A673 (cell line): ENCODE results near the gene USP12. TPM values are rescaled to one million over a fixed set of nuclear protein-coding genes. Genes with fewer than 3 reads are reported as not detected.

ENCODE experiments used
- BruUV-seq: library from RNA; stranded (reverse); fragments of 400-500 nt; replicated peaks from 2 replicates; lab custom pipeline; 2021; lab: Mats Ljungman, UMichigan
- CTCF ChIA-PET: fragments of 300-600 bp; sonication (Branson Sonifier 250); formaldehyde crosslinking; loops from one replicate; lab custom pipeline; 2022; ENCODE audit warnings: antibody characterized with exemption; lab: Charles Lee
- POLR2A ChIA-PET: fragments of 300-600 bp; sonication (Branson Sonifier 250); formaldehyde crosslinking; loops from one replicate; lab custom pipeline; 2022; ENCODE audit warnings: antibody characterized with exemption; ENCODE audit not compliant: low non-redundant PET; lab: Charles Lee
- DNase-seq: peaks from one replicate; pipeline ENCODE4 v3.0.0-alpha.2; 2015; ENCODE audit warnings: low spot score
- H3K27ac ChIP-seq: fragments of 200-600 bp; sonication (generic); 2 replicates; pipeline ENCODE4 v1.5.1; 2016; ENCODE audit warnings: mixed run types, low read depth, mild to moderate bottlenecking, mixed read lengths, antibody characterized with exemption, low read length; ENCODE audit not compliant: poor library complexity, severe bottlenecking
- H3K27me3 ChIP-seq: fragments of 200-600 bp; sonication (generic); replicated peaks from 2 replicates; pipeline ENCODE4 v1.6.1; 2017; ENCODE audit warnings: mixed run types, low read depth, mild to moderate bottlenecking, mixed read lengths, antibody characterized with exemption, low read length; ENCODE audit not compliant: insufficient read depth, poor library complexity
- H3K36me3 ChIP-seq: fragments of 200-600 bp; sonication (generic); 2 replicates; pipeline ENCODE4 v1.6.1; 2016; ENCODE audit warnings: mixed run types, mild to moderate bottlenecking, mixed read lengths, antibody characterized with exemption, low read length; ENCODE audit not compliant: insufficient read depth, poor library complexity, severe bottlenecking
- H3K4me1 ChIP-seq: fragments of 200-600 bp; sonication (generic); 2 replicates; pipeline ENCODE4 v1.6.1; 2017; ENCODE audit warnings: mixed run types, mild to moderate bottlenecking, mixed read lengths, antibody characterized with exemption, low read length; ENCODE audit not compliant: insufficient read depth, poor library complexity, severe bottlenecking
- H3K4me3 ChIP-seq: fragments of 200-600 bp; sonication (generic); 2 replicates; pipeline ENCODE4 v1.5.1; 2016; ENCODE audit warnings: low read depth, mixed run types, mild to moderate bottlenecking, mixed read lengths, low read length; ENCODE audit not compliant: poor library complexity, severe bottlenecking
- H3K9me3 ChIP-seq: fragments of 200-600 bp; sonication (generic); 2 replicates; pipeline ENCODE4 v1.6.1; 2016; ENCODE audit warnings: mixed run types, low read depth, mild to moderate bottlenecking, mixed read lengths, antibody characterized with exemption, low read length; ENCODE audit not compliant: poor library complexity, severe bottlenecking
- EZH2 ChIP-seq: fragments of 200-600 bp; sonication (generic); IDR thresholded peaks from 2 replicates; pipeline ENCODE4 v1.6.1; 2017; ENCODE audit warnings: borderline replicate concordance, low read depth, mild to moderate bottlenecking, mixed read lengths, antibody characterized with exemption, low read length; ENCODE audit not compliant: poor library complexity, severe bottlenecking
- intact Hi-C: fragments of 100-400 bp; cut with micrococcal nuclease; formaldehyde crosslinking; loops from one replicate; pipeline ENCODE4 v1.10.0; 2022; ENCODE audit not compliant: unreplicated experiment
- total RNA-seq: library from RNA; stranded (reverse); gene quantifications from 2 replicates; pipeline ENCODE4 v1.2.3, GENCODE V29; 2021
- TF ChIP-seq, protein P1 (sequence below): fragments of 300-800, 200-600 bp; sonication (generic); conservative IDR thresholded peaks from 2 replicates; pipeline ENCODE4 v1.5.1; 2017; ENCODE audit warnings: low read depth, mild to moderate bottlenecking, antibody characterized with exemption, low read length, moderate library complexity, mixed read lengths

Gene USP12
- total RNA-seq, 1 experiment from 2014 or later, result 16.6 TPM

DNA sequence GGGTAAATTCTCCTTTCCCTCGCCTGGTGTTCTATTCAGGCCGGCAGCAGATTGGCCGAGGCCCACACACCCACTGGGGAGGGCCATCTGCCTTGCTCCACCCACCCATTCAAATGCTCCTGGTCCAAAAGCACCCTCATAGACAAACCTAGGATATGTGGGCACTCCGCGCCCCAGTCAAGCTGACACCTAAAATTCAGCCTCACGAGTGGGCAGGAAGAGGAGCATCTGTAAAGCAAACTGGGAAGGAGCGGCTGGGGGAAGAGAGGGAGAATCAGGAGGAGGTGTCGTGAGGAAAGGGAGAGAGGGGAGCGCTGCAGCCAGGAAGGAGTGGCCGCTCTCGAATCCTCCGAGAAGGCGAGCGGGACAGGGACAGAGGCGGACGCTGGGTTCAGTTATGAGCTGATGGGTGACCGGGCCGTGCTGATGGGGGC is 136.9 kb downstream of the USP12 start:
- ChIA-PET POLR2A (no interaction called here), CTCF (no interaction called here)
- BruUV-seq, result no TSS peak
- DNase-seq, result no peak
- Histone ChIP-seq H3K27me3 (no peaks in the 10 kb centered on the region), H3K4me3 (no peak overlapping the region), H3K4me1 (no peaks in the 10 kb centered on the region), H3K36me3 (no peaks in the 10 kb centered on the region), H3K27ac (no peak overlapping the region), H3K9me3 (no peaks in the 10 kb centered on the region)
- intact Hi-C loops, result no loop called here
- TF ChIP-seq EZH2, result no peak
- TF ChIP-seq, protein P1, sequence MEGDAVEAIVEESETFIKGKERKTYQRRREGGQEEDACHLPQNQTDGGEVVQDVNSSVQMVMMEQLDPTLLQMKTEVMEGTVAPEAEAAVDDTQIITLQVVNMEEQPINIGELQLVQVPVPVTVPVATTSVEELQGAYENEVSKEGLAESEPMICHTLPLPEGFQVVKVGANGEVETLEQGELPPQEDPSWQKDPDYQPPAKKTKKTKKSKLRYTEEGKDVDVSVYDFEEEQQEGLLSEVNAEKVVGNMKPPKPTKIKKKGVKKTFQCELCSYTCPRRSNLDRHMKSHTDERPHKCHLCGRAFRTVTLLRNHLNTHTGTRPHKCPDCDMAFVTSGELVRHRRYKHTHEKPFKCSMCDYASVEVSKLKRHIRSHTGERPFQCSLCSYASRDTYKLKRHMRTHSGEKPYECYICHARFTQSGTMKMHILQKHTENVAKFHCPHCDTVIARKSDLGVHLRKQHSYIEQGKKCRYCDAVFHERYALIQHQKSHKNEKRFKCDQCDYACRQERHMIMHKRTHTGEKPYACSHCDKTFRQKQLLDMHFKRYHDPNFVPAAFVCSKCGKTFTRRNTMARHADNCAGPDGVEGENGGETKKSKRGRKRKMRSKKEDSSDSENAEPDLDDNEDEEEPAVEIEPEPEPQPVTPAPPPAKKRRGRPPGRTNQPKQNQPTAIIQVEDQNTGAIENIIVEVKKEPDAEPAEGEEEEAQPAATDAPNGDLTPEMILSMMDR, result no peak

GRCh38 chr13:27028683-27029480 is 142.7 kb downstream of the USP12 start:
- H3K9me3 ChIP-seq, result no peaks in the 10 kb centered on the region
- no peak for DNase-seq
- no peaks in the 10 kb centered on the region for H3K36me3 ChIP-seq
- BruUV-seq, result no TSS peak
- intact Hi-C loops, result no loop called here
- peaks cover 9% of the 10 kb centered on the region for H3K27me3 ChIP-seq
- CTCF ChIA-PET, result no interaction called here
- H3K4me1 ChIP-seq, result no peaks in the 10 kb centered on the region
- POLR2A ChIA-PET, result no interaction called here
- H3K4me3 ChIP-seq, result no peak overlapping the region
- TF ChIP-seq, protein P1, result no peak
- no peak for TF ChIP-seq EZH2
- H3K27ac ChIP-seq, result no peak overlapping the region

DNA sequence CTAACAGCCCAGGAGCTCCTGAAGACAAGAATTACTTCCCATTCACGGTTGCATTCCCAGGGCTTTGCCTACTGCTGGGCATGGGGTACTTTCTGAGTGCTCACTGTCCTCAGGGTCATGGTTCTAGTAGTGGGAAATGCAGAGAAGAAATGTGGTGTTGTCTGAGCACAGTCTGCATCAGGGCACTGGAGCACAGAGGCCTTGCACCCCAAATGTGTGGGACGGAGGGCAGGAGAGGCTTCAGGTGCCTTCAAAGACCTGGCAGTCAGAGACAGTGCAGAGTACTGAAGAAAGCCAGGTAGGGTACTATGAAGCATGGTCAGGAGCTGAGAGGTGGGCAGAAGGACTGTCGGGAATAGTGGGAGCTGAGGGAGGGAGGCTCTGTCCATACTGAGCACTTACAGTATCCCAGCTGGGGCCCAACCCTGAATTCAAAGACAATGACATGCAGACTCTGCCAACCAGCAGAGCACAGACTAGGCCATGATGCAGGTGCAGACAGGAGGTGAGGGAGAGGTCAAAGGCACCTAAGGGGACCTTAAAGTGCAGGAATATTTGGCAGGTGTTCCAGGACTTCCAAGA is 144.4 kb downstream of the USP12 start:
- intact Hi-C loops, result no loop called here
- CTCF ChIA-PET, result no interaction called here
- TF ChIP-seq, protein P1, result no peak
- no peak for TF ChIP-seq EZH2
- Histone ChIP-seq H3K36me3 (no peaks in the 10 kb centered on the region), H3K4me1 (no peaks in the 10 kb centered on the region), H3K9me3 (no peaks in the 10 kb centered on the region), H3K27ac (no peak overlapping the region), H3K27me3 (peaks cover 9% of the 10 kb centered on the region), H3K4me3 (no peak overlapping the region)
- no peak for DNase-seq
- POLR2A ChIA-PET, result no interaction called here
- BruUV-seq, result no TSS peak
